Endodermal cell (in vitro differentiated cells): ENCODE results near the gene SPINK1. TPM values are rescaled to one million over a fixed set of nuclear protein-coding genes. Genes with fewer than 3 reads are reported as not detected.

ENCODE experiments used
- DNase-seq: peaks from one replicate; pipeline ENCODE4 v3.0.0-alpha.2; 2017
- H3K27ac ChIP-seq: 2 replicates; pipeline ENCODE4 v1.5.1; 2013; ENCODE audit warnings: mild to moderate bottlenecking, low read depth, low read length, moderate library complexity
- H3K27me3 ChIP-seq: 2 replicates; pipeline ENCODE4 v1.6.1; 2013; ENCODE audit warnings: mild to moderate bottlenecking, low read length, moderate library complexity; ENCODE audit not compliant: insufficient read depth, control insufficient read depth, poor library complexity, severe bottlenecking
- H3K36me3 ChIP-seq: 2 replicates; pipeline ENCODE4 v1.7.0; 2013; ENCODE audit warnings: mild to moderate bottlenecking, low read length, moderate library complexity; ENCODE audit not compliant: control insufficient read depth, insufficient read depth
- H3K4me1 ChIP-seq: one replicate; pipeline ENCODE4 v1.7.0; 2013; ENCODE audit warnings: low read length; ENCODE audit not compliant: control insufficient read depth, insufficient read depth
- H3K4me3 ChIP-seq: 2 replicates; pipeline ENCODE4 v1.5.1; 2013; ENCODE audit warnings: mild to moderate bottlenecking, low read length, moderate library complexity
- H3K9ac ChIP-seq: 2 replicates; pipeline ENCODE4 v1.6.1; 2013; ENCODE audit warnings: mild to moderate bottlenecking, low read length, moderate library complexity; ENCODE audit not compliant: poor library complexity, severe bottlenecking; ENCODE audit errors: extremely low read depth
- H3K9me3 ChIP-seq: 2 replicates; pipeline ENCODE4 v1.6.1; 2013; ENCODE audit warnings: mild to moderate bottlenecking, low read length, moderate library complexity; ENCODE audit not compliant: control insufficient read depth
- H3K27ac Mint-ChIP-seq: 2 replicates; pipeline ENCODE4 v1.8.0; 2020; ENCODE audit warnings: mixed read lengths
- H3K27me3 Mint-ChIP-seq: 2 replicates; pipeline ENCODE4 v1.8.0; 2021; ENCODE audit warnings: mild to moderate bottlenecking, mixed read lengths; ENCODE audit not compliant: insufficient read depth
- H3K36me3 Mint-ChIP-seq: 2 replicates; pipeline ENCODE4 v1.8.0; 2020; ENCODE audit warnings: low read depth, mixed read lengths
- H3K4me1 Mint-ChIP-seq: 2 replicates; pipeline ENCODE4 v1.8.0; 2020; ENCODE audit warnings: mixed read lengths
- H3K4me3 Mint-ChIP-seq: 2 replicates; pipeline ENCODE4 v1.8.0; 2020; ENCODE audit warnings: mild to moderate bottlenecking, moderate library complexity, mixed read lengths
- H3K9me3 Mint-ChIP-seq: 2 replicates; pipeline ENCODE4 v1.8.0; 2020; ENCODE audit warnings: mild to moderate bottlenecking, mixed read lengths
- WGBS, 2 experiments: methylation state at CpG; one replicate each; pipeline versions ENCODE4 v1.1.5 to v1.1.7; 2013; ENCODE audit warnings: missing lambda C conversion rate in 2 of 2, mixed read lengths in 1 of 2; ENCODE audit not compliant: insufficient coverage in 1 of 2, insufficient read length in 1 of 2; 5-methylcytosine and 5-hydroxymethylcytosine counted together
- total RNA-seq, 2 donors: library from RNA; stranded (reverse); fragmentation: NEBNext Ultra II Directional in 1 of 2; extraction: Animal tissue kit (Norgen Biotek cat#: 25700) in 1 of 2; gene quantifications; 2 replicates in 1 of 2; 3 replicates in 1 of 2; pipeline ENCODE4 v1.2.1, GENCODE V29; 2021
- TF ChIP-seq, protein P1 (sequence below): fragments of 200-600 bp; sonication (generic); conservative IDR thresholded peaks from 2 replicates; pipeline ENCODE4 v1.5.0; 2021; ENCODE audit warnings: antibody characterized with exemption, mild to moderate bottlenecking

SPINK1 gene
- total RNA-seq, 2 donors from 2014 or later, result not detected

DNA sequence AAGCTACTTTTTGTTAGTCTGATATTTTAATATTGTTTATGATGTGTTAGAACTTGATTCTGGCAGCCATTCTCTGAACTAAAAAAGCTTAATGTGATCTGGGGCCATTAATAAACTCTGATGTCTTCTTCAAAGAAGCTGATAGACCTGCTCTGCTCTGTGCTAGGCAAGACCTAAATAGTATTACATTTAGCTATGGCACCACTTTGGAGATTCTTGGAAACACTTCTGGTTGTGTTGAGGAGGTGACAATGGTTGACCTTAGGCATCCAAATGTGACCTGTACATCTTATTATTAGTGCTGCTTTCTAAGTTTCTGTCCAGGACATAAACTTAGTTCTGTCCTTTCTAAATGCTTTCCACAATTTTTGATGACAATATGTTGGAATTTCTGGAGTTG is 25.3 kb upstream of the SPINK1 start:
- Mint-ChIP-seq H3K4me3 (no peak overlapping the region), H3K4me1 (peaks cover 35% of the 10 kb centered on the region), H3K27ac (no peak overlapping the region), H3K27me3 (peaks cover 2% of the 10 kb centered on the region), H3K9me3 (no peaks in the 10 kb centered on the region), H3K36me3 (no peaks in the 10 kb centered on the region)
- Histone ChIP-seq H3K36me3 (no peaks in the 10 kb centered on the region), H3K9me3 (no peaks in the 10 kb centered on the region), H3K9ac (no peak overlapping the region), H3K4me1 (no peaks in the 10 kb centered on the region), H3K4me3 (no peak overlapping the region), H3K27ac (no peak overlapping the region), H3K27me3 (no peaks in the 10 kb centered on the region)
- DNase-seq, result no peak
- TF ChIP-seq, protein P1, sequence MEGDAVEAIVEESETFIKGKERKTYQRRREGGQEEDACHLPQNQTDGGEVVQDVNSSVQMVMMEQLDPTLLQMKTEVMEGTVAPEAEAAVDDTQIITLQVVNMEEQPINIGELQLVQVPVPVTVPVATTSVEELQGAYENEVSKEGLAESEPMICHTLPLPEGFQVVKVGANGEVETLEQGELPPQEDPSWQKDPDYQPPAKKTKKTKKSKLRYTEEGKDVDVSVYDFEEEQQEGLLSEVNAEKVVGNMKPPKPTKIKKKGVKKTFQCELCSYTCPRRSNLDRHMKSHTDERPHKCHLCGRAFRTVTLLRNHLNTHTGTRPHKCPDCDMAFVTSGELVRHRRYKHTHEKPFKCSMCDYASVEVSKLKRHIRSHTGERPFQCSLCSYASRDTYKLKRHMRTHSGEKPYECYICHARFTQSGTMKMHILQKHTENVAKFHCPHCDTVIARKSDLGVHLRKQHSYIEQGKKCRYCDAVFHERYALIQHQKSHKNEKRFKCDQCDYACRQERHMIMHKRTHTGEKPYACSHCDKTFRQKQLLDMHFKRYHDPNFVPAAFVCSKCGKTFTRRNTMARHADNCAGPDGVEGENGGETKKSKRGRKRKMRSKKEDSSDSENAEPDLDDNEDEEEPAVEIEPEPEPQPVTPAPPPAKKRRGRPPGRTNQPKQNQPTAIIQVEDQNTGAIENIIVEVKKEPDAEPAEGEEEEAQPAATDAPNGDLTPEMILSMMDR, result no peak

DNA sequence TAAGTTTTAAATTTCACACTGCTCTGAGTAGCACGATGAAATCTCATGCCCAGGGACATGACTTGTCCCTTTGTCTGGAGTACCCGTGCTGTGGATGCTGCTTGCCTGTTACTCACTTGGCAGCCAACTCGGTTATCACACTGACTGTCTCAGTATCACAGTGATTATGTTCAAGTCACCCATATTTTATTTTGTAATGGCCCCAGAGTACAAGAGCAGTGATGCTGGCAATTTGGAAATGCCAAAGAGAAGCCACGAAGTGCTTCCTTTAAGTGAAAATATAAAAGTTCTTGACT is 24.3 kb upstream of the SPINK1 start:
- Mint-ChIP-seq H3K27ac (no peak overlapping the region), H3K36me3 (no peaks in the 10 kb centered on the region), H3K9me3 (no peaks in the 10 kb centered on the region), H3K27me3 (peaks cover 4% of the 10 kb centered on the region), H3K4me3 (no peak overlapping the region), H3K4me1 (peaks cover 27% of the 10 kb centered on the region)
- no peak overlapping the region for H3K9ac ChIP-seq
- H3K27ac ChIP-seq, result no peak overlapping the region
- H3K9me3 ChIP-seq, result no peaks in the 10 kb centered on the region
- no peaks in the 10 kb centered on the region for H3K4me1 ChIP-seq
- no peaks in the 10 kb centered on the region for H3K27me3 ChIP-seq
- H3K36me3 ChIP-seq, result no peaks in the 10 kb centered on the region
- 68 to 74% methylated on average over 4 of the region's 4 CpGs for WGBS, 2 experiments
- no peak for DNase-seq
- TF ChIP-seq, protein P1, result no peak
- H3K4me3 ChIP-seq, result no peak overlapping the region

DNA sequence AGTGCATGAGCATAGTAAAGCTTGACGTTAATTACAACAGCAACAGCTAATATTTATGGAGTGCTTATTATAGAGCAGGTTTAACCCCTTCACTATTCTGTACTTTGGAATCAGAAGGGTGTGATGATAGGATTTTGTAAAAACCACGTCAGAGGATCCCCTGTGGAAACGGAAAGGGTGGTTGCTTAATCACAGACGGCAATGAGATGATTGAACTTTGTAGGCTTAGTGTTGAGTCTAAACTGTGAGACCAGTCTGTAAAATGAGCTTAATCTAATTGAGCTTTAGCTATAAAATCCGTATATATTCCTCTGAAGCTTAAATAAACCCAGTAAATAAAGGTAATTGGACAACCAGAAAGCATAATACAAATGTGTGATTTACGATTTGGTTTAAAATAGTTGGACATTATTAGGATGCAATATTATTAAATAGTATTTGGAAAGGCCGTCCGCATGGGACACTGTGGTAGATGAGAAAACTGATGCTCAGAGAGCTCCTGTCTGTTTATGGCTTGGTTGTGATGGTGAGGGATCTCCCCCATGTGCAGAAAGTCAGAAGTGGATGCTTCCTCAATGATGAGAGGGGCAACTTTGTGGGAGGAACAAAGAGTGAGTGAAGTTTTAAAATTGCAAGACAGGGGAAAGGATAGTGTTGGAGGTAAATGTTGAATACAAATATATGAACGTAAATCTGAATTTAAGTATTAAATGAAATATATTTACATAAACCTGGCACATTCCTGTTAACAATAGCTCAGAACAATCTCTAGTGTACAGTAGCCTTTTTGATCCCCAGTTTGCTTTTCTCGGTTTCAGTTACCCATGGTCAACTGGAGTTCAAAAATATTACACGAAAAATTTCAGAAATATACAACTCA is 23.7 kb upstream of the SPINK1 start:
- H3K4me1 Mint-ChIP-seq, result peaks cover 21% of the 10 kb centered on the region
- no peaks in the 10 kb centered on the region for H3K36me3 Mint-ChIP-seq
- Histone ChIP-seq H3K36me3 (no peaks in the 10 kb centered on the region), H3K9ac (no peak overlapping the region), H3K27me3 (no peaks in the 10 kb centered on the region), H3K27ac (no peak overlapping the region), H3K9me3 (no peaks in the 10 kb centered on the region), H3K4me3 (no peak overlapping the region), H3K4me1 (no peaks in the 10 kb centered on the region)
- H3K9me3 Mint-ChIP-seq, result no peaks in the 10 kb centered on the region
- H3K27ac Mint-ChIP-seq, result no peak overlapping the region
- TF ChIP-seq, protein P1, result no peak
- no peak for DNase-seq
- peaks cover 4% of the 10 kb centered on the region for H3K27me3 Mint-ChIP-seq
- 82 to 88% methylated on average over 7 to 10 of the region's 11 CpGs for whole genome bisulfite sequencing, 2 experiments
- H3K4me3 Mint-ChIP-seq, result no peak overlapping the region
